ENCODE measurements around the gene TRPM3.
A peak's percentile ranks its signal among the peaks of the same experiment; 100 is the strongest.

The TRPM3 gene

GRCh38 chr9:70607926-70608325, 513.5 kb downstream of the TRPM3 start:
- Histone ChIP-seq H3K9ac (ENCODE audit: low read length) (no peak overlapping the region), H3K27ac (ENCODE audit: low read length) (no peak overlapping the region), H2AFZ (ENCODE audit: low read length) (peak overlapping the region; percentile 6; the same call in 1 of the 2 replicates), H4K20me1 (ENCODE audit: insufficient read depth, low read length) (no peaks in the 10 kb centered on the region), H3K4me2 (ENCODE audit: low read depth, low read length) (no peak overlapping the region), H3F3A (ENCODE audit: insufficient read depth, low read length) (no peaks in the 10 kb centered on the region), H3K9me3 (replicated peaks; ENCODE audit: insufficient read depth, low read length) (no peaks in the 10 kb centered on the region), H3K4me3 (ENCODE audit: low read length) (no peak overlapping the region), H3K79me2 (ENCODE audit: low read length) (no peaks in the 10 kb centered on the region), H3K4me1 (ENCODE audit: low read length) (peaks cover 7% of the 10 kb centered on the region), H3K27me3 (replicated peaks; ENCODE audit: insufficient read depth, low read length) (no peaks in the 10 kb centered on the region), H3K9me2 (replicated peaks; ENCODE audit: insufficient read depth, low read length) (no peaks in the 10 kb centered on the region), H3K36me3 (replicated peaks; ENCODE audit: insufficient read depth, low read length) (no peaks in the 10 kb centered on the region)
- DNase-seq: no peak
- TF ChIP-seq EZH2phosphoT487 (IDR thresholded peaks at IDR 0.05; ENCODE audit: low read length) (no peak), CTCF (IDR thresholded peaks at IDR 0.05; ENCODE audit: low read length) (no peak), EZH2 (optimal IDR thresholded peaks at IDR 0.05; ENCODE audit: low read depth, low read length) (no peak)

GRCh38 chr9:70607329-70607728, 514.1 kb downstream of the TRPM3 start:
- Histone ChIP-seq H3K4me3 (ENCODE audit: low read length) (no peak overlapping the region), H3K27ac (ENCODE audit: low read length) (no peak overlapping the region), H2AFZ (ENCODE audit: low read length) (0 out of 2 replicates have a peak overlapping the region, but pooled peaks have one; percentile 6), H3K4me1 (ENCODE audit: low read length) (peaks cover 11% of the 10 kb centered on the region), H3K79me2 (ENCODE audit: low read length) (no peaks in the 10 kb centered on the region), H3K9me2 (replicated peaks; ENCODE audit: insufficient read depth, low read length) (no peaks in the 10 kb centered on the region), H3F3A (ENCODE audit: insufficient read depth, low read length) (no peaks in the 10 kb centered on the region), H3K9ac (ENCODE audit: low read length) (no peak overlapping the region), H3K27me3 (replicated peaks; ENCODE audit: insufficient read depth, low read length) (no peaks in the 10 kb centered on the region), H3K4me2 (ENCODE audit: low read depth, low read length) (no peak overlapping the region), H3K9me3 (replicated peaks; ENCODE audit: insufficient read depth, low read length) (no peaks in the 10 kb centered on the region), H3K36me3 (replicated peaks; ENCODE audit: insufficient read depth, low read length) (no peaks in the 10 kb centered on the region), H4K20me1 (ENCODE audit: insufficient read depth, low read length) (no peaks in the 10 kb centered on the region)
- DNase-seq: no peak
- no peak for TF ChIP-seq EZH2phosphoT487 (IDR thresholded peaks at IDR 0.05; ENCODE audit: low read length)
- TF ChIP-seq EZH2 (optimal IDR thresholded peaks at IDR 0.05; ENCODE audit: low read depth, low read length): no peak
- TF ChIP-seq CTCF (IDR thresholded peaks at IDR 0.05; ENCODE audit: low read length): no peak

GRCh38 chr9:70603020-70603411, 518.4 kb downstream of the TRPM3 start:
- no peak overlapping the region for H3K4me2 ChIP-seq (ENCODE audit: low read depth, low read length)
- no peaks in the 10 kb centered on the region for H3K79me2 ChIP-seq (ENCODE audit: low read length)
- H2AFZ ChIP-seq (ENCODE audit: low read length): no peak overlapping the region
- no peaks in the 10 kb centered on the region for H4K20me1 ChIP-seq (ENCODE audit: insufficient read depth, low read length)
- no peaks in the 10 kb centered on the region for H3K9me2 ChIP-seq (replicated peaks; ENCODE audit: insufficient read depth, low read length)
- no peak overlapping the region for H3K9ac ChIP-seq (ENCODE audit: low read length)
- no peaks in the 10 kb centered on the region for H3K9me3 ChIP-seq (replicated peaks; ENCODE audit: insufficient read depth, low read length)
- TF ChIP-seq EZH2phosphoT487 (IDR thresholded peaks at IDR 0.05; ENCODE audit: low read length) (no peak), EZH2 (optimal IDR thresholded peaks at IDR 0.05; ENCODE audit: low read depth, low read length) (no peak), CTCF (IDR thresholded peaks at IDR 0.05; ENCODE audit: low read length) (no peak)
- H3K4me1 ChIP-seq (ENCODE audit: low read length): peaks cover 11% of the 10 kb centered on the region
- H3K4me3 ChIP-seq (ENCODE audit: low read length): no peak overlapping the region
- H3K27me3 ChIP-seq (replicated peaks; ENCODE audit: insufficient read depth, low read length): no peaks in the 10 kb centered on the region
- no peak overlapping the region for H3K27ac ChIP-seq (ENCODE audit: low read length)
- DNase-seq: no peak
- no peaks in the 10 kb centered on the region for H3F3A ChIP-seq (ENCODE audit: insufficient read depth, low read length)
- H3K36me3 ChIP-seq (replicated peaks; ENCODE audit: insufficient read depth, low read length): no peaks in the 10 kb centered on the region
